IMR-90 (cell line): Measurements from ENCODE around the gene CD33.

Experiments
- CEBPB ChIP-seq: IDR thresholded peaks from 2 replicates; pipeline ENCODE4 v1.6.1; 2012; ENCODE audit warnings: low read depth, low read length, improper control_type of control experiment
- MAFK ChIP-seq: IDR thresholded peaks from 2 replicates; pipeline ENCODE4 v1.6.1; 2012; ENCODE audit warnings: low read depth, low read length, improper control_type of control experiment
- MAZ ChIP-seq: IDR thresholded peaks from 2 replicates; pipeline ENCODE4 v1.6.1; 2012; ENCODE audit warnings: low read depth, mild to moderate bottlenecking, low read length, improper control_type of control experiment, moderate library complexity, borderline replicate concordance
- MXI1 ChIP-seq: IDR thresholded peaks from 2 replicates; pipeline ENCODE4 v1.6.1; 2012; ENCODE audit warnings: low read depth, mild to moderate bottlenecking, low read length, moderate library complexity, borderline replicate concordance
- NFE2L2 ChIP-seq: fragments of 150-350 bp; IDR thresholded peaks from 2 replicates; pipeline ENCODE4 v1.6.1; 2016; ENCODE audit warnings: low read depth, mild to moderate bottlenecking, low read length
- POLR2A ChIP-seq: IDR thresholded peaks from 2 replicates; pipeline ENCODE4 v1.6.1; 2012; ENCODE audit warnings: mild to moderate bottlenecking, low read depth, low read length
- RAD21 ChIP-seq: IDR thresholded peaks from 2 replicates; pipeline ENCODE4 v1.6.1; 2012; ENCODE audit warnings: low read length, improper control_type of control experiment
- RCOR1 ChIP-seq: IDR thresholded peaks from 2 replicates; pipeline ENCODE4 v1.6.1; 2012; ENCODE audit warnings: mild to moderate bottlenecking, low read length, improper control_type of control experiment; ENCODE audit not compliant: insufficient replicate concordance
- RFX5 ChIP-seq: IDR thresholded peaks from 2 replicates; pipeline ENCODE4 v1.8.0; 2012; ENCODE audit warnings: low read depth, mild to moderate bottlenecking, low read length, moderate library complexity
- SMC3 ChIP-seq: fragments of 150-350 bp; IDR thresholded peaks from 2 replicates; pipeline ENCODE4 v1.6.1; 2016; ENCODE audit warnings: low read depth, mild to moderate bottlenecking, antibody characterized with exemption, low read length, moderate library complexity
- TF ChIP-seq, protein P1 (sequence below): conservative IDR thresholded peaks from 2 replicates; pipeline ENCODE4 v1.5.1; 2012; ENCODE audit warnings: mild to moderate bottlenecking, low read depth, low read length, improper control_type of control experiment
- TF ChIP-seq, protein P2 (sequence below): fragments of 150-350 bp; IDR thresholded peaks from 2 replicates; pipeline ENCODE4 v1.6.1; 2017; ENCODE audit warnings: mild to moderate bottlenecking, antibody characterized with exemption, low read length, low read depth
- TF ChIP-seq, protein P3 (sequence below): fragments of 150-350 bp; IDR thresholded peaks from 2 replicates; pipeline ENCODE4 v1.6.1; 2016; ENCODE audit warnings: low read depth, mild to moderate bottlenecking, low read length, moderate library complexity, borderline replicate concordance

DNA sequence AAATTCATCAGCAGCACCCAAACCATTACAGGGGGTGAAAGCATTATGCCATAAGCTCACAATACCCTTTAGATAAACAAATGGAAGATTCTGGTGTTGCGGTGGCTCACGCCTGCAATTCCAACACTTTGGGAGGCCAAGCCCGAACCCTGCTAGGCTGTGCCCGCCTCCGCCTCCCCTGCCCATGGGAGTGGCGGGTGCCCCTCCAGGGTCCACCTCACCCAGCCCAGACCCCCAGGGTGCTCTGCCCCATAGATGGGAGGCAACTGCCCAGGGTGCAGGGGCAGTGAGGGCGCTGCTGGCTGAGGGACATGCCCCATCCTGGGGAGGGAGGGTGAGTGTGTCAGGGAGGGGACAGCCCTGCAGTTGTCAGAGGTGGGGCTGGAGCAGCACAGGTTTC lies 16.0 kb downstream of the CD33 start:
- TF ChIP-seq, protein P1, sequence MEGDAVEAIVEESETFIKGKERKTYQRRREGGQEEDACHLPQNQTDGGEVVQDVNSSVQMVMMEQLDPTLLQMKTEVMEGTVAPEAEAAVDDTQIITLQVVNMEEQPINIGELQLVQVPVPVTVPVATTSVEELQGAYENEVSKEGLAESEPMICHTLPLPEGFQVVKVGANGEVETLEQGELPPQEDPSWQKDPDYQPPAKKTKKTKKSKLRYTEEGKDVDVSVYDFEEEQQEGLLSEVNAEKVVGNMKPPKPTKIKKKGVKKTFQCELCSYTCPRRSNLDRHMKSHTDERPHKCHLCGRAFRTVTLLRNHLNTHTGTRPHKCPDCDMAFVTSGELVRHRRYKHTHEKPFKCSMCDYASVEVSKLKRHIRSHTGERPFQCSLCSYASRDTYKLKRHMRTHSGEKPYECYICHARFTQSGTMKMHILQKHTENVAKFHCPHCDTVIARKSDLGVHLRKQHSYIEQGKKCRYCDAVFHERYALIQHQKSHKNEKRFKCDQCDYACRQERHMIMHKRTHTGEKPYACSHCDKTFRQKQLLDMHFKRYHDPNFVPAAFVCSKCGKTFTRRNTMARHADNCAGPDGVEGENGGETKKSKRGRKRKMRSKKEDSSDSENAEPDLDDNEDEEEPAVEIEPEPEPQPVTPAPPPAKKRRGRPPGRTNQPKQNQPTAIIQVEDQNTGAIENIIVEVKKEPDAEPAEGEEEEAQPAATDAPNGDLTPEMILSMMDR: no peak
- TF ChIP-seq, protein P2, sequence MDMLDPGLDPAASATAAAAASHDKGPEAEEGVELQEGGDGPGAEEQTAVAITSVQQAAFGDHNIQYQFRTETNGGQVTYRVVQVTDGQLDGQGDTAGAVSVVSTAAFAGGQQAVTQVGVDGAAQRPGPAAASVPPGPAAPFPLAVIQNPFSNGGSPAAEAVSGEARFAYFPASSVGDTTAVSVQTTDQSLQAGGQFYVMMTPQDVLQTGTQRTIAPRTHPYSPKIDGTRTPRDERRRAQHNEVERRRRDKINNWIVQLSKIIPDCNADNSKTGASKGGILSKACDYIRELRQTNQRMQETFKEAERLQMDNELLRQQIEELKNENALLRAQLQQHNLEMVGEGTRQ: no peak
- TF ChIP-seq NFE2L2 (no peak), MAZ (no peak), POLR2A (no peak), CEBPB (no peak), RFX5 (no peak), RCOR1 (no peak), MAFK (no peak), SMC3 (no peak), MXI1 (no peak), RAD21 (no peak)
- TF ChIP-seq, protein P3, sequence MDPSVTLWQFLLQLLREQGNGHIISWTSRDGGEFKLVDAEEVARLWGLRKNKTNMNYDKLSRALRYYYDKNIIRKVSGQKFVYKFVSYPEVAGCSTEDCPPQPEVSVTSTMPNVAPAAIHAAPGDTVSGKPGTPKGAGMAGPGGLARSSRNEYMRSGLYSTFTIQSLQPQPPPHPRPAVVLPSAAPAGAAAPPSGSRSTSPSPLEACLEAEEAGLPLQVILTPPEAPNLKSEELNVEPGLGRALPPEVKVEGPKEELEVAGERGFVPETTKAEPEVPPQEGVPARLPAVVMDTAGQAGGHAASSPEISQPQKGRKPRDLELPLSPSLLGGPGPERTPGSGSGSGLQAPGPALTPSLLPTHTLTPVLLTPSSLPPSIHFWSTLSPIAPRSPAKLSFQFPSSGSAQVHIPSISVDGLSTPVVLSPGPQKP: no peak
